Kidney (tissue), 14 donors: ENCODE data around the gene ZBED2. TPM values are rescaled to one million over a fixed set of nuclear protein-coding genes. Genes with fewer than 3 reads are reported as not detected.

Experiments
- DNase-seq, 5 donors: peaks; one replicate each; pipeline ENCODE4 v3.0.0-alpha.2; 2013 to 2020
- FAIRE-seq: peaks from 2 replicates; lab custom pipeline; 2012; peaks lifted over from hg19 to GRCh38; lab: Jason Lieb, UNC
- H3K27ac ChIP-seq, 2 donors: one replicate each; pipeline ENCODE4 v1.7.0; 2013; ENCODE audit warnings: low read depth in 2 of 2, low read length in 2 of 2, inconsistent platforms in 1 of 2
- H3K27me3 ChIP-seq: one replicate; pipeline ENCODE4 v1.7.1; 2013; ENCODE audit warnings: low read length, inconsistent platforms; ENCODE audit not compliant: control insufficient read depth, insufficient read depth
- H3K36me3 ChIP-seq, 3 donors: one replicate each; pipeline versions ENCODE4 v1.7.0 to v1.7.1; 2013; ENCODE audit warnings: low read length in 3 of 3, control low read depth in 1 of 3, inconsistent platforms in 1 of 3; ENCODE audit not compliant: insufficient read depth in 3 of 3, control insufficient read depth in 2 of 3
- H3K4me1 ChIP-seq, 3 donors: one replicate each; pipeline versions ENCODE4 v1.7.0 to v1.7.1; 2013; ENCODE audit warnings: low read length in 3 of 3, inconsistent platforms in 1 of 3, low read depth in 1 of 3; ENCODE audit not compliant: control insufficient read depth in 2 of 3, insufficient read depth in 2 of 3
- H3K4me3 ChIP-seq, 3 donors: one replicate each; pipeline versions ENCODE4 v1.7.0 to v1.8.1; 2013; ENCODE audit warnings: low read length in 3 of 3, control low read depth in 1 of 3, inconsistent platforms in 1 of 3
- H3K9ac ChIP-seq, 3 donors: one replicate each; pipeline versions ENCODE4 v1.7.0 to v1.7.1; 2013; ENCODE audit warnings: low read length in 3 of 3, control low read depth in 1 of 3, inconsistent platforms in 1 of 3
- H3K9me3 ChIP-seq, 3 donors: one replicate each; pipeline versions ENCODE4 v1.7.0 to v1.7.1; 2013; ENCODE audit warnings: low read length in 3 of 3, control low read depth in 1 of 3, inconsistent platforms in 1 of 3; ENCODE audit not compliant: control insufficient read depth in 2 of 3, insufficient read depth in 1 of 3
- intact Hi-C: fragments of 100-400 bp; cut with DNase I; formaldehyde crosslinking; loops from one replicate; pipeline ENCODE4 v1.11.1; 2022
- polyA plus RNA-seq: library from polyadenylated mRNA; stranded (reverse); fragments of 350-450 nt; fragmentation: Illumina TruSeq; extraction: RNeasy Lipid Tissue Mini Kit (QIAGEN cat#74804); gene quantifications from one replicate; pipeline ENCODE4 v1.2.3, GENCODE V29; 2014; ENCODE audit warnings: low read depth, low replicate concordance; ENCODE audit not compliant: insufficient read depth
- total RNA-seq: library from RNA; stranded (reverse); fragmentation: NEBNext Ultra II Directional; extraction: Animal tissue kit (Norgen Biotek cat#: 25700); gene quantifications from one replicate; pipeline ENCODE4 v1.2.1, GENCODE V29; 2021
- TF ChIP-seq, protein P1 (sequence below): IDR thresholded peaks from 3 replicates; pipeline ENCODE4 v1.5.1; 2012; ENCODE audit warnings: mild to moderate bottlenecking, moderate library complexity, borderline replicate concordance; ENCODE audit not compliant: insufficient read depth; ENCODE audit errors: extremely low read depth
- donor health status: control.
- donor health status: control.
- donor health status: control.
- donor health status: control.
- donor health status: control.
- donor health status: DM: yes; HTN: yes; CAD: no.
- donor health status: Normal renal cell carcinoma (clear cell type).

The ZBED2 gene
- total and polyA plus RNA-seq, 2 donors from 2014 or later: 0.54 to 0.66 TPM

DNA sequence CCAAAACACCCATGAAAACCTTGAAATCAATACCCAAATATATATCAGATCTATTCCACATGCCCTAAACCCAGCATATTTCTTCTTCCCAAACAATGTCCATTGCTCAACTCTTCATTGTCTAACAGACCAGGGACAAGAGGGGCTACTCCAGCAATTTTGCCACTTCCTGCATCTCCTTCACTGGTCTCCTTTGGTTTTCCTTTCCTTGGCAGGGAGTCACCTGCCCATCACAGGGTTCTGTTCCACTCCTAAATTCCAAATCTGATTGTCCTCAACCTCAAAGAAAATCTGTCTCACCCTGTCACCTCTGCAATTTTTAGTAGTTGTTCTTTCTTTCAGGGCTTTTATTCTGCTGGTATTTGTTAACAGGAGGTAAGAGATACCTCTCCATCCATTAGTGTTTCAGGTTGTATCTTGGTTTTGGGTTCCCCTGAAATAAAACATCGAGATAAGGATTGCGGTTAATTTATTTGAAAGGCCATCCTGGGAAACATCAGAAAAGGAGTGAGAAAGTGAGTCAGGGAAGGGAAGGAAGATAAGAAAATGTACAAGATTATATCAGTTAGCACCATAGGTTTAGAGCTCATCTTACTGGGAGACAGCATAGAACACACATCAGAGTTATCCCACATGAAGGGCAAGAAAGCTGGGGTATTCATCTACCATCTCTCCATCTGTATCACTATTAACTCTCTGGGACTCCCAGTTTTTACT, 13.6 kb downstream of the ZBED2 start:
- H3K36me3 ChIP-seq: no peaks in the 10 kb centered on the region
- no peak overlapping the region for H3K27ac ChIP-seq
- no peaks in the 10 kb centered on the region for H3K9me3 ChIP-seq
- TF ChIP-seq, protein P1, sequence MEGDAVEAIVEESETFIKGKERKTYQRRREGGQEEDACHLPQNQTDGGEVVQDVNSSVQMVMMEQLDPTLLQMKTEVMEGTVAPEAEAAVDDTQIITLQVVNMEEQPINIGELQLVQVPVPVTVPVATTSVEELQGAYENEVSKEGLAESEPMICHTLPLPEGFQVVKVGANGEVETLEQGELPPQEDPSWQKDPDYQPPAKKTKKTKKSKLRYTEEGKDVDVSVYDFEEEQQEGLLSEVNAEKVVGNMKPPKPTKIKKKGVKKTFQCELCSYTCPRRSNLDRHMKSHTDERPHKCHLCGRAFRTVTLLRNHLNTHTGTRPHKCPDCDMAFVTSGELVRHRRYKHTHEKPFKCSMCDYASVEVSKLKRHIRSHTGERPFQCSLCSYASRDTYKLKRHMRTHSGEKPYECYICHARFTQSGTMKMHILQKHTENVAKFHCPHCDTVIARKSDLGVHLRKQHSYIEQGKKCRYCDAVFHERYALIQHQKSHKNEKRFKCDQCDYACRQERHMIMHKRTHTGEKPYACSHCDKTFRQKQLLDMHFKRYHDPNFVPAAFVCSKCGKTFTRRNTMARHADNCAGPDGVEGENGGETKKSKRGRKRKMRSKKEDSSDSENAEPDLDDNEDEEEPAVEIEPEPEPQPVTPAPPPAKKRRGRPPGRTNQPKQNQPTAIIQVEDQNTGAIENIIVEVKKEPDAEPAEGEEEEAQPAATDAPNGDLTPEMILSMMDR: no peak
- no peak for FAIRE-seq
- no peak overlapping the region for H3K9ac ChIP-seq
- H3K4me1 ChIP-seq: no peaks in the 10 kb centered on the region
- no peak for DNase-seq
- no peaks in the 10 kb centered on the region for H3K27me3 ChIP-seq
- intact Hi-C loops: no loop called here
- no peak overlapping the region for H3K4me3 ChIP-seq

DNA sequence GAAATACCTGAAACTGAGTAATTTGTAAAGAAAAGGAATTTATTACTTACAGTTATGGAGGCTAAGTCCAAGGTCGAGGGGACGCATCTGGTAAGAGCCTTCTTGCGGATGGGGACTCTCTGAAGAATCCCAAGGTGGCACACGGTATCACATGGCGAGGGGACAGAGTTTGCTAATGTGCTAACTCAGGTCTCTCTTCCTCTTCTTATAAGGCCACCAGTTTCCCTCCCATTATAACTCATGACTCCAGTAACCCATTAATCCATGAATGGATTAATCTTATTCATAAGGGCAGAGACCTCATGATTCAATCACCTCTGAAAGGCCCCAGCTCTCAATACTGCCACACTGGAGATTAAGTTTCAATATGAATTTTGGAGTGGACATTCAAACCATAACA, 15.7 kb downstream of the ZBED2 start:
- Histone ChIP-seq H3K36me3 (no peaks in the 10 kb centered on the region), H3K9ac (no peak overlapping the region), H3K9me3 (no peaks in the 10 kb centered on the region), H3K4me1 (no peaks in the 10 kb centered on the region), H3K27ac (no peak overlapping the region), H3K4me3 (no peak overlapping the region), H3K27me3 (no peaks in the 10 kb centered on the region)
- DNase-seq (no peak), FAIRE-seq (no peak)
- TF ChIP-seq, protein P1: no peak
- intact Hi-C loops: no loop called here

DNA sequence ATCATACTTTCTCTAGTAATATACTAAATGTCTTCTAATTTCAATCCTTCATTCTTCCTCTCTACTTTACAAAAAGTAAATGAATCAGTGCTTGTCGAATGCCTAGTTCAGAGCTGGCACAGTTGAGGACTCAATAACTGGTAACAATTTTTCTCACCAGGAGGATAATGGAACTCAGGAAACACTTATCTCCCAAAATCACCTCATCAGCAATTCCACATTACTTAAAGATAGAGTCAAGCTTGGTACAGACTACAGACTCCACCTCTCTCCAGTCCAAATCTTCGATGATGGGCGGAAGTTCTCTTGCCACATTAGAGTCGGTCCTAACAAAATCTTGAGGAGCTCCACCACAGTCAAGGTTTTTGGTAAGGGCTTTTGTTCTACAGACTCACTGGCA, 16.3 kb downstream of the ZBED2 start:
- Histone ChIP-seq H3K4me3 (no peak overlapping the region), H3K27me3 (no peaks in the 10 kb centered on the region), H3K4me1 (no peaks in the 10 kb centered on the region), H3K9ac (no peak overlapping the region), H3K27ac (no peak overlapping the region), H3K36me3 (no peaks in the 10 kb centered on the region), H3K9me3 (no peaks in the 10 kb centered on the region)
- intact Hi-C loops: no loop called here
- DNase-seq: no peak
- FAIRE-seq: no peak
- TF ChIP-seq, protein P1: no peak
